Measurements from ENCODE around the gene PGP.

The PGP gene

GRCh38 chr16:2180962-2181923 is 33.4 kb downstream of the PGP start:
- Histone ChIP-seq H3K79me1 (ENCODE audit: low read length) (no peaks in the 10 kb centered on the region), H3K27ac (ENCODE audit: low read depth, low read length) (no peak overlapping the region), H3K79me2 (ENCODE audit: control insufficient read depth, insufficient read depth, low read length, poor library complexity) (no peaks in the 10 kb centered on the region), H3K14ac (ENCODE audit: low read length) (no peak overlapping the region), H4K12ac (ENCODE audit: low read depth, low read length) (no peak overlapping the region), H3K4me1 (ENCODE audit: control insufficient read depth in 1 of 2, insufficient read depth in 2 of 2, low read length in 2 of 2) (no peaks in the 10 kb centered on the region), H2BK5ac (ENCODE audit: low read depth, low read length, poor library complexity) (no peak overlapping the region), H3K4me3 (ENCODE audit: low read depth, low read length) (no peak overlapping the region), H3K4ac (ENCODE audit: low read depth, low read length) (no peak overlapping the region), H2BK120ac (ENCODE audit: insufficient read depth, low read length, poor library complexity) (no peak overlapping the region), H3K4me2 (ENCODE audit: low read length) (no peak overlapping the region), H3K27me3 (ENCODE audit: insufficient read depth, low read length) (no peaks in the 10 kb centered on the region), H3K18ac (ENCODE audit: low read length) (no peak overlapping the region), H2BK12ac (ENCODE audit: low read length) (no peak overlapping the region), H3K9me3 (ENCODE audit: insufficient read depth, low read depth, low read length) (peaks cover 6% of the 10 kb centered on the region), H2AFZ (ENCODE audit: insufficient read depth, low read length, poor library complexity) (no peak overlapping the region), H3K36me3 (ENCODE audit: control insufficient read depth in 1 of 2, insufficient read depth in 2 of 2, low read length in 2 of 2) (peaks cover 14 to 15% of the 10 kb centered on the region in 2 experiments), H4K91ac (ENCODE audit: low read depth, low read length) (no peak overlapping the region), H2AK5ac (ENCODE audit: low read length) (no peak overlapping the region), H4K8ac (ENCODE audit: low read depth, low read length) (no peak overlapping the region), H3K9ac (ENCODE audit: low read length) (no peak overlapping the region), H3K23ac (ENCODE audit: low read length) (no peak overlapping the region)
- peak in 1 of 2 donors; percentile 27 for DNase-seq
- WGBS (ENCODE audit: extremely low coverage, insufficient coverage, insufficient read length), result no CpG with 5 or more reads among the region's 46 CpGs

DNA sequence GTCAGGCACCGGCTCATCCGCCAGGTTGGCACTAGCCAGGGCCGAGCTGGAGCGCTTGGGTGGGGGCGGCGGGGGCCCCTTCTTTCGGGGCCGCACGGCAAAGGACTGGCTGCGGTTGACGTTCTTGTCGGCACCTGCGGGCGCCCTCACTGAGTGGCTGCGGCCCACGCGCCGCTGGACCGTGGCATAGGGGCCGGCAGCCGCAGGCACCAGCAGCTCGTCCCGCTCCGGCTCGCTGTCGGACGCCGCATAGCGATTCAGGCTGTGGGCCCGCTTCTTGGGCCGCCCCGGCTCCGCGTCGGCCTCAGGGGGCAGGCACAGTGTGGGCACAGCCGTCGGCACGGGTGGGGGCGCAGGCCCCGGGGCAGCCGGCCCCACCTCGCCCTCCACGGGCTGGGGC is 34.2 kb downstream of the PGP start:
- Histone ChIP-seq H3K4me3 (ENCODE audit: low read depth, low read length) (no peak overlapping the region), H3K4ac (ENCODE audit: low read depth, low read length) (no peak overlapping the region), H2BK5ac (ENCODE audit: low read depth, low read length, poor library complexity) (no peak overlapping the region), H3K27me3 (ENCODE audit: insufficient read depth, low read length) (no peaks in the 10 kb centered on the region), H2BK120ac (ENCODE audit: insufficient read depth, low read length, poor library complexity) (no peak overlapping the region), H3K9ac (ENCODE audit: low read length) (no peak overlapping the region), H3K23ac (ENCODE audit: low read length) (no peak overlapping the region), H2AK5ac (ENCODE audit: low read length) (no peak overlapping the region), H3K4me1 (ENCODE audit: control insufficient read depth in 1 of 2, insufficient read depth in 2 of 2, low read length in 2 of 2) (no peaks in the 10 kb centered on the region), H3K36me3 (ENCODE audit: control insufficient read depth in 1 of 2, insufficient read depth in 2 of 2, low read length in 2 of 2) (peaks cover 21 to 23% of the 10 kb centered on the region in 2 experiments), H2BK12ac (ENCODE audit: low read length) (no peak overlapping the region), H3K79me2 (ENCODE audit: control insufficient read depth, insufficient read depth, low read length, poor library complexity) (no peaks in the 10 kb centered on the region), H2AFZ (ENCODE audit: insufficient read depth, low read length, poor library complexity) (no peak overlapping the region), H3K4me2 (ENCODE audit: low read length) (no peak overlapping the region), H4K91ac (ENCODE audit: low read depth, low read length) (no peak overlapping the region), H3K18ac (ENCODE audit: low read length) (no peak overlapping the region), H3K14ac (ENCODE audit: low read length) (no peak overlapping the region), H4K8ac (ENCODE audit: low read depth, low read length) (no peak overlapping the region), H3K9me3 (ENCODE audit: insufficient read depth, low read depth, low read length) (peaks cover 6% of the 10 kb centered on the region), H3K27ac (ENCODE audit: low read depth, low read length) (no peak overlapping the region), H3K79me1 (ENCODE audit: low read length) (no peaks in the 10 kb centered on the region), H4K12ac (ENCODE audit: low read depth, low read length) (no peak overlapping the region)
- peak; percentile 95 to 97 for DNase-seq
- no CpG with 5 or more reads among the region's 43 CpGs for WGBS (ENCODE audit: extremely low coverage, insufficient coverage, insufficient read length)

DNA sequence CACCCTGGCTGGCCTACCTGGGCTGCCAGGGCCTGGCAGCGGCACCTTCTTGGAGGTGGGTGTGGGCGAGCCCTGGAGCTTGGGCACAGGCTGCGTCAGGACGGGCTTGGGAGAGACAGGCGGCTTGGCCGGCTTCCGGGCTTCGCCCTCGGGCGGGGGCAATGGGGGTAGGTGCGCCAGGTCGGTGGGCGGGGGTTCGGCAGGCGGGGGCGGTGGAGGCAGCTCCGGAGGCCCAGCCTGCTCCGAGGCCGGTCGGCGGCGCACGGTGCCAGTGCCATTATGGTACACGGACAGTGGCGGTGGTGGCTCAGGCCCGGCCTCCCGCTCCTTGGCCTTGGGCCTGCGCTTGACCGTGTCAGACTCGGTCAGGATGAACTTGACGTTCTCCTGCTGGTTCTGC is 35.1 kb downstream of the PGP start:
- peak; percentile 31 to 63 for DNase-seq
- H3K14ac ChIP-seq (ENCODE audit: low read length), result no peak overlapping the region
- no peaks in the 10 kb centered on the region for H3K27me3 ChIP-seq (ENCODE audit: insufficient read depth, low read length)
- H3K79me2 ChIP-seq (ENCODE audit: control insufficient read depth, insufficient read depth, low read length, poor library complexity), result no peaks in the 10 kb centered on the region
- peaks cover 6% of the 10 kb centered on the region for H3K9me3 ChIP-seq (ENCODE audit: insufficient read depth, low read depth, low read length)
- no peak overlapping the region for H4K12ac ChIP-seq (ENCODE audit: low read depth, low read length)
- H3K4ac ChIP-seq (ENCODE audit: low read depth, low read length), result no peak overlapping the region
- H2AK5ac ChIP-seq (ENCODE audit: low read length), result no peak overlapping the region
- H2AFZ ChIP-seq (ENCODE audit: insufficient read depth, low read length, poor library complexity), result no peak overlapping the region
- H3K4me2 ChIP-seq (ENCODE audit: low read length), result no peak overlapping the region
- H4K91ac ChIP-seq (ENCODE audit: low read depth, low read length), result no peak overlapping the region
- H4K8ac ChIP-seq (ENCODE audit: low read depth, low read length), result no peak overlapping the region
- no peak overlapping the region for H2BK5ac ChIP-seq (ENCODE audit: low read depth, low read length, poor library complexity)
- no peak overlapping the region for H3K18ac ChIP-seq (ENCODE audit: low read length)
- no peak overlapping the region for H2BK120ac ChIP-seq (ENCODE audit: insufficient read depth, low read length, poor library complexity)
- H3K23ac ChIP-seq (ENCODE audit: low read length), result no peak overlapping the region
- no peak overlapping the region for H3K27ac ChIP-seq (ENCODE audit: low read depth, low read length)
- WGBS (ENCODE audit: extremely low coverage, insufficient coverage, insufficient read length), result no CpG with 5 or more reads among the region's 31 CpGs
- no peaks in the 10 kb centered on the region for H3K79me1 ChIP-seq (ENCODE audit: low read length)
- no peak overlapping the region for H2BK12ac ChIP-seq (ENCODE audit: low read length)
- peaks cover 30 to 32% of the 10 kb centered on the region in 2 experiments for H3K36me3 ChIP-seq (ENCODE audit: control insufficient read depth in 1 of 2, insufficient read depth in 2 of 2, low read length in 2 of 2)
- H3K4me3 ChIP-seq (ENCODE audit: low read depth, low read length), result no peak overlapping the region
- H3K9ac ChIP-seq (ENCODE audit: low read length), result no peak overlapping the region
- no peaks in the 10 kb centered on the region for H3K4me1 ChIP-seq (ENCODE audit: control insufficient read depth in 1 of 2, insufficient read depth in 2 of 2, low read length in 2 of 2)

DNA sequence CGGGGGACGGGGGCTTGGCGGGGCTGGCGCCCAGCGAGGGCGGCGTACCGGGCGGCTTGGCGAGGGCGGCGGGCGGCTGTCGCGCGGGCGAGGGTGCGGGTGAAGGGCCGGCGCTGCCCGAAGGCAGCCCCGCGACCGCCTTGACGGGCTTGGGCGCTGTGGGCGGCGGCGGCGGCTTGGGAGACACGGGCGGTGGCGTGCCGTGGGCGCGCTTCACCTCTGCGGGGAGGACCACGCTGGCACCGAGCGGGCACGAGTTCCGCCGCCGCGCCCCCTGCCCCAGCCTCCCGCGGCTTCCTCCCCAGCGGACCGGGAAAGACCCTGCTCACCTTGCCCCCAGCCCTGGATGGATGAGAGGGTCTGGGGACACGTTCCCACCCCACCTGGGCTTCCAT is 35.5 kb downstream of the PGP start:
- H4K91ac ChIP-seq (ENCODE audit: low read depth, low read length), result no peak overlapping the region

More for the DNA sequence above, 35.5 kb downstream of the PGP start:
- no peak overlapping the region for H3K27ac ChIP-seq (ENCODE audit: low read depth, low read length)
- no peak overlapping the region for H2BK5ac ChIP-seq (ENCODE audit: low read depth, low read length, poor library complexity)
- no peak overlapping the region for H4K12ac ChIP-seq (ENCODE audit: low read depth, low read length)
- H3K4me1 ChIP-seq (ENCODE audit: control insufficient read depth in 1 of 2, insufficient read depth in 2 of 2, low read length in 2 of 2), result no peaks in the 10 kb centered on the region
- H2AK5ac ChIP-seq (ENCODE audit: low read length), result no peak overlapping the region
- H2BK12ac ChIP-seq (ENCODE audit: low read length), result no peak overlapping the region
- no peak overlapping the region for H3K9ac ChIP-seq (ENCODE audit: low read length)
- H2BK120ac ChIP-seq (ENCODE audit: insufficient read depth, low read length, poor library complexity), result no peak overlapping the region
- DNase-seq, result no peak
- WGBS (ENCODE audit: extremely low coverage, insufficient coverage, insufficient read length), result no CpG with 5 or more reads among the region's 50 CpGs
- no peak overlapping the region for H3K4ac ChIP-seq (ENCODE audit: low read depth, low read length)
- H3K79me2 ChIP-seq (ENCODE audit: control insufficient read depth, insufficient read depth, low read length, poor library complexity), result no peaks in the 10 kb centered on the region
- H3K18ac ChIP-seq (ENCODE audit: low read length), result no peak overlapping the region
- H3K79me1 ChIP-seq (ENCODE audit: low read length), result no peaks in the 10 kb centered on the region
- no peak overlapping the region for H3K4me3 ChIP-seq (ENCODE audit: low read depth, low read length)
- peaks cover 6% of the 10 kb centered on the region for H3K9me3 ChIP-seq (ENCODE audit: insufficient read depth, low read depth, low read length)
- peaks cover 35 to 36% of the 10 kb centered on the region in 2 experiments for H3K36me3 ChIP-seq (ENCODE audit: control insufficient read depth in 1 of 2, insufficient read depth in 2 of 2, low read length in 2 of 2)
- no peak overlapping the region for H4K8ac ChIP-seq (ENCODE audit: low read depth, low read length)
- no peak overlapping the region for H3K14ac ChIP-seq (ENCODE audit: low read length)
- no peak overlapping the region for H3K23ac ChIP-seq (ENCODE audit: low read length)
- H3K4me2 ChIP-seq (ENCODE audit: low read length), result no peak overlapping the region
- H3K27me3 ChIP-seq (ENCODE audit: insufficient read depth, low read length), result no peaks in the 10 kb centered on the region
- no peak overlapping the region for H2AFZ ChIP-seq (ENCODE audit: insufficient read depth, low read length, poor library complexity)

Data from trophoblast cell (in vitro differentiated cells and primary cell).